K562 (cell line): ENCODE measurements around the gene SPINT2.

Experiments
- CAMTA2 ChIP-seq: fragments of 250-450 bp; sonication (Bioruptor Pico); conservative IDR thresholded peaks from 2 replicates; pipeline ENCODE4 v1.5.1; 2022
- CTCF ChIP-seq, 3 experiments: IDR thresholded peaks in 2 of 3; conservative IDR thresholded peaks in 1 of 3; 2 replicates each; pipeline ENCODE4 v1.5.1; 2011 to 2012; ENCODE audit warnings: low read length in 3 of 3, mild to moderate bottlenecking in 3 of 3, control low read depth in 2 of 3, improper control_type of control experiment in 1 of 3, inconsistent platforms in 1 of 3, low read depth in 1 of 3, mixed read lengths in 1 of 3, moderate library complexity in 1 of 3; ENCODE audit not compliant: insufficient read depth in 2 of 3
- NR2C1 ChIP-seq, 2 experiments: fragments of 450-650 bp; IDR thresholded peaks; 2 replicates each; pipeline ENCODE4 v1.6.1; 2017; ENCODE audit warnings: mild to moderate bottlenecking in 2 of 2, antibody characterized with exemption in 1 of 2, inconsistent platforms in 1 of 2, missing compliant biosample characterization in 1 of 2, missing genetic modification characterization in 1 of 2
- NR4A1 ChIP-seq, 2 experiments: fragments of 250-450 bp in 1 of 2; fragments of 450-650 bp in 1 of 2; sonication (Bioruptor Pico) in 1 of 2; IDR thresholded peaks; 2 replicates each; pipeline versions ENCODE4 v1.4.0 to v1.6.1; 2016 to 2020; ENCODE audit warnings: mild to moderate bottlenecking in 2 of 2, missing compliant biosample characterization in 1 of 2, missing genetic modification characterization in 1 of 2, moderate library complexity in 1 of 2
- POLR2A ChIP-seq: fragments of 450-650 bp; conservative IDR thresholded peaks from 2 replicates; pipeline ENCODE4 v1.6.1; 2016
- RAD21 ChIP-seq, 2 experiments: fragments of 250-450 bp in 1 of 2; fragments of 450-650 bp in 1 of 2; sonication (Bioruptor Pico) in 1 of 2; formaldehyde crosslinking in 1 of 2; IDR thresholded peaks in 1 of 2; conservative IDR thresholded peaks in 1 of 2; 2 replicates each; pipeline versions ENCODE4 v1.4.0 to v1.8.0; 2020 to 2022; ENCODE audit warnings: mild to moderate bottlenecking in 2 of 2, moderate library complexity in 1 of 2
- ZBTB11 ChIP-seq, 3 experiments: fragments of 200-800 bp in 1 of 3; fragments of 250-450 bp in 1 of 3; fragments of 450-650 bp in 1 of 3; sonication (Bioruptor Pico) in 1 of 3; sonication (Bioruptor generic) in 1 of 3; formaldehyde crosslinking in 1 of 3; IDR thresholded peaks; 2 replicates each; pipeline versions ENCODE4 v1.6.1 to v1.8.0; 2016 to 2022; ENCODE audit warnings: mild to moderate bottlenecking in 2 of 3, missing genetic modification characterization in 2 of 3, missing compliant biosample characterization in 1 of 3, moderate library complexity in 1 of 3
- ZFX ChIP-seq: sonication (generic); formaldehyde crosslinking; IDR thresholded peaks from 2 replicates; pipeline ENCODE4 v1.8.0; 2022; ENCODE audit warnings: mild to moderate bottlenecking, missing genetic modification reagents, moderate library complexity
- ZNF239 ChIP-seq: fragments of 250-450 bp; sonication (Bioruptor Pico); IDR thresholded peaks from 2 replicates; pipeline ENCODE4 v1.4.0; 2020; ENCODE audit warnings: mild to moderate bottlenecking

DNA sequence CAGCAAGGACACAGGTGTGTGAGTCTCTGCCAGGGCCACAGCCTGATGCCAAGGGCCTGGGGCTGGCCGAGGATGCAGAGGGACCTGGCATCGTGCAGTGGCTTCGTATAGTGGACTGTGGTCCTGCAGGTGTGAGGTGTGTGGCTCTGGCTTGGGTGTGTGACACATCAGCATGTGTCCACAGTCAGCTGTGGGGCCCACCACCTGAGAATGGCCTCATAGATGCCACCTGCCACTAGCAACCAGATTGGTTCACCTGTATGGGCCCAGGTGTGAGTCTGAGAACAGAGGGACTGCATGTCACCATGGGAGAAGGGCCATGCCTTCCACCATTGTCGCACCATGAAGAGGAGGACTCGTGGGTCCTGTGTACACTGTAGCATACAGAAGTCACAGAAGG lies 10.6 kb upstream of the SPINT2 start:
- no peak for TF ChIP-seq ZFX
- TF ChIP-seq NR2C1 (IDR thresholded peaks at IDR 0.05): no peak
- no peak for TF ChIP-seq NR2C1 (tag; IDR thresholded peaks at IDR 0.05)
- no peak for TF ChIP-seq NR4A1 (CRISPR knock-in tag; IDR thresholded peaks at IDR 0.05)
- no peak for TF ChIP-seq NR4A1 (tag; IDR thresholded peaks at IDR 0.05)
- no peak for TF ChIP-seq POLR2A
- TF ChIP-seq ZBTB11 (CRISPR knock-in tag; IDR thresholded peaks at IDR 0.05): no peak
- no peak for TF ChIP-seq ZNF239 (CRISPR knock-in tag)
- TF ChIP-seq CAMTA2: no peak
- no peak for TF ChIP-seq RAD21 (CRISPR knock-in tag; conservative IDR thresholded peaks at IDR 0.05 in 1 of 2, IDR thresholded peaks at IDR 0.05 in 1 of 2)
- no peak for TF ChIP-seq CTCF (IDR thresholded peaks at IDR 0.05 in 2 of 3, conservative IDR thresholded peaks at IDR 0.05 in 1 of 3; ENCODE audit: insufficient read depth in 2 of 3, low read depth in 1 of 3, low read length in 3 of 3)
